ENCODE results near the gene LRSAM1. TPM values are rescaled to one million over a fixed set of nuclear protein-coding genes. Genes with fewer than 3 reads are reported as not detected.

LRSAM1 gene
- total and polyA plus RNA-seq, 9 of the 15 experiments (the other 6 are each of a cell fraction or from before 2014, with no cell fraction given): 0.07 to 16.2 (median 4.7) TPM

DNA sequence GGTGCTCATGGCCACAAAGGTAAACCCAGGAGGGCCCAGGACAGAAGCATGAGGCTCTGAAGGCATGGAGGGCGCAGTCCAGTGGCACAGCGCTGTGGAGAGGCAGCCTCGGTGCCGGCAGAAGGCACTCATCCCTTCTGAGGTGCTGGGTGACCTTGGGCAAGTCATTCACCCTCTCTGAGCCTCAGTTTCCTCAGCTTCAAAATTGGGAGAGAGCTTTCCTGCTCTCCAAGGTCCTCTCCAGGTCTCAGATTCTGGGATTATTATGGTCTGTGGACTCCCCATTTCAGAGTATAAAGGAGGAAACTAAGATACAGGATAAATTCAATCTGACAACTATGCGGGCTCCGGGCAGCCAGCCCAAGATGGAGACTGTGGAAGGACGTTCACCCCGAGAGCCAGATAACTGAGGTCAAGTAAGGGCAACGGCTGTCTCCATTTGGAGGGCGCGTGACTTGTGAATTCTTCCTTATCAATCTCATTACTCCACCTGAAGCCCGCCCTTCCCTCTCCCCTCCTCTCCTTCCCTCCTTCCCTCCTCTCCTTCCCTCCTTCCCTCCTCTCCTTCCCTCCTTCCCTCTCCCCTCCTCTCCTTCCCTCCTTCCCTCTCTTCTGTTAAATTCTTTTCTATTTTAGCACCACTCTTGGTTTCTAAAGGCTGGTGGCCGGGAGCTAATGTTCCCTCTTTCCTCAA, 58.1 kb downstream of the LRSAM1 start:
- no peaks in the 10 kb centered on the region for H3K9me1 ChIP-seq (ENCODE audit: control insufficient read depth, insufficient read depth, low read length)
- DNase-seq (ENCODE audit: extremely low read depth in 1 of 4, low spot score in 3 of 4): peak; percentile 50 to 79 (median 50)
- H3K4me1 ChIP-seq (replicated peaks in 1 of 2; ENCODE audit: control insufficient read depth in 2 of 2, insufficient read depth in 2 of 2, low read length in 2 of 2): peaks cover 23 to 52% of the 10 kb centered on the region in 2 experiments
- H3K36me3 ChIP-seq (ENCODE audit: control insufficient read depth, insufficient read depth, low read length): peaks cover 78% of the 10 kb centered on the region; the same call in 2 of the 3 replicates
- no peak overlapping the region for H3K4me3 ChIP-seq
- H3K79me2 ChIP-seq (ENCODE audit: control insufficient read depth, insufficient read depth, low read length): no peaks in the 10 kb centered on the region
- CTCF ChIA-PET (ENCODE audit: low intra/inter-chr PET ratio): interaction anchor here (0.6 kb wide), 1 partner anchor 76 kb away, joined by 3 read pairs; no protein-coding TSS in a partner anchor
- peak overlapping the region in 1 of 2 experiments; percentile 84; a peak in 2 of 4 replicates for H3K9ac ChIP-seq (ENCODE audit: insufficient read depth in 1 of 2, low read depth in 2 of 2, low read length in 2 of 2)
- WGBS (ENCODE audit: insufficient coverage, low coverage, missing lambda C conversion rate): 36% methylated on average over 10 of the region's 13 CpGs
- peak overlapping the region; percentile 19; the same call in 1 of the 2 replicates for H2AFZ ChIP-seq (ENCODE audit: low read depth, low read length)
- intact Hi-C loops (cut with micrococcal nuclease): loop anchor here (10.0 kb wide), 1 partner anchor 405 kb away; the partner anchor contains the start of gene ST6GALNAC4
- H3K9me3 ChIP-seq (replicated peaks; ENCODE audit: control insufficient read depth, insufficient read depth, low read depth, low read length): no peaks in the 10 kb centered on the region
- BruUV-seq (replicated peaks): no TSS peak
- H3K4me2 ChIP-seq (ENCODE audit: insufficient read depth, low read length): peak overlapping the region; percentile 25; the same call in 1 of the 2 replicates
- in situ Hi-C loops (cut with MboI): no loop called here
- POLR2A ChIA-PET: no interaction called here
- no peaks in the 10 kb centered on the region for H3K27me3 ChIP-seq (ENCODE audit: control insufficient read depth in 2 of 2, insufficient read depth in 2 of 2, low read length in 2 of 2)
- FAIRE-seq: peak; percentile 84
- ATAC-seq: peak; percentile 35
- H4K20me1 ChIP-seq (replicated peaks; ENCODE audit: control insufficient read depth, insufficient read depth, low read length): no peaks in the 10 kb centered on the region
- H3K27ac ChIP-seq (ENCODE audit: extremely low read depth, low read depth, low read length): peak overlapping the region; percentile 80; the same call in 2 of the 3 replicates
- no peak for TF ChIP-seq MCM3 (IDR thresholded peaks at IDR 0.05)
- TF ChIP-seq WHSC1 (IDR thresholded peaks at IDR 0.05; ENCODE audit: low read length): no peak
- no peak for TF ChIP-seq FOXA1 (IDR thresholded peaks at IDR 0.05; ENCODE audit: borderline replicate concordance)
- TF ChIP-seq USF2 (CRISPR knock-in tag; IDR thresholded peaks at IDR 0.05): no peak; the same call in 1 of the 2 replicates
- TF ChIP-seq ELF1 (tag; IDR thresholded peaks at IDR 0.05): no peak
- TF ChIP-seq ZNF766 (CRISPR knock-in tag; conservative IDR thresholded peaks at IDR 0.05): peak; percentile 76
- TF ChIP-seq ZNF217 (CRISPR knock-in tag; IDR thresholded peaks at IDR 0.05): no peak
- TF ChIP-seq, protein P1, sequence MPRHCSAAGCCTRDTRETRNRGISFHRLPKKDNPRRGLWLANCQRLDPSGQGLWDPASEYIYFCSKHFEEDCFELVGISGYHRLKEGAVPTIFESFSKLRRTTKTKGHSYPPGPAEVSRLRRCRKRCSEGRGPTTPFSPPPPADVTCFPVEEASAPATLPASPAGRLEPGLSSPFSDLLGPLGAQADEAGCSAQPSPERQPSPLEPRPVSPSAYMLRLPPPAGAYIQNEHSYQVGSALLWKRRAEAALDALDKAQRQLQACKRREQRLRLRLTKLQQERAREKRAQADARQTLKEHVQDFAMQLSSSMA (CRISPR knock-in tag; IDR thresholded peaks at IDR 0.05): 0 out of 2 replicates have a peak, but pooled peaks have one; percentile 29
- TF ChIP-seq ZNF778 (CRISPR knock-in tag; IDR thresholded peaks at IDR 0.05): no peak
- TF ChIP-seq, protein P2, sequence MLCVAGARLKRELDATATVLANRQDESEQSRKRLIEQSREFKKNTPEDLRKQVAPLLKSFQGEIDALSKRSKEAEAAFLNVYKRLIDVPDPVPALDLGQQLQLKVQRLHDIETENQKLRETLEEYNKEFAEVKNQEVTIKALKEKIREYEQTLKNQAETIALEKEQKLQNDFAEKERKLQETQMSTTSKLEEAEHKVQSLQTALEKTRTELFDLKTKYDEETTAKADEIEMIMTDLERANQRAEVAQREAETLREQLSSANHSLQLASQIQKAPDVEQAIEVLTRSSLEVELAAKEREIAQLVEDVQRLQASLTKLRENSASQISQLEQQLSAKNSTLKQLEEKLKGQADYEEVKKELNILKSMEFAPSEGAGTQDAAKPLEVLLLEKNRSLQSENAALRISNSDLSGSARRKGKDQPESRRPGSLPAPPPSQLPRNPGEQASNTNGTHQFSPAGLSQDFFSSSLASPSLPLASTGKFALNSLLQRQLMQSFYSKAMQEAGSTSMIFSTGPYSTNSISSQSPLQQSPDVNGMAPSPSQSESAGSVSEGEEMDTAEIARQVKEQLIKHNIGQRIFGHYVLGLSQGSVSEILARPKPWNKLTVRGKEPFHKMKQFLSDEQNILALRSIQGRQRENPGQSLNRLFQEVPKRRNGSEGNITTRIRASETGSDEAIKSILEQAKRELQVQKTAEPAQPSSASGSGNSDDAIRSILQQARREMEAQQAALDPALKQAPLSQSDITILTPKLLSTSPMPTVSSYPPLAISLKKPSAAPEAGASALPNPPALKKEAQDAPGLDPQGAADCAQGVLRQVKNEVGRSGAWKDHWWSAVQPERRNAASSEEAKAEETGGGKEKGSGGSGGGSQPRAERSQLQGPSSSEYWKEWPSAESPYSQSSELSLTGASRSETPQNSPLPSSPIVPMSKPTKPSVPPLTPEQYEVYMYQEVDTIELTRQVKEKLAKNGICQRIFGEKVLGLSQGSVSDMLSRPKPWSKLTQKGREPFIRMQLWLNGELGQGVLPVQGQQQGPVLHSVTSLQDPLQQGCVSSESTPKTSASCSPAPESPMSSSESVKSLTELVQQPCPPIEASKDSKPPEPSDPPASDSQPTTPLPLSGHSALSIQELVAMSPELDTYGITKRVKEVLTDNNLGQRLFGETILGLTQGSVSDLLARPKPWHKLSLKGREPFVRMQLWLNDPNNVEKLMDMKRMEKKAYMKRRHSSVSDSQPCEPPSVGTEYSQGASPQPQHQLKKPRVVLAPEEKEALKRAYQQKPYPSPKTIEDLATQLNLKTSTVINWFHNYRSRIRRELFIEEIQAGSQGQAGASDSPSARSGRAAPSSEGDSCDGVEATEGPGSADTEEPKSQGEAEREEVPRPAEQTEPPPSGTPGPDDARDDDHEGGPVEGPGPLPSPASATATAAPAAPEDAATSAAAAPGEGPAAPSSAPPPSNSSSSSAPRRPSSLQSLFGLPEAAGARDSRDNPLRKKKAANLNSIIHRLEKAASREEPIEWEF (CRISPR knock-in tag; IDR thresholded peaks at IDR 0.05): peak; percentile 64; the same call in 1 of the 2 replicates
- TF ChIP-seq ZNF133 (CRISPR knock-in tag; IDR thresholded peaks at IDR 0.05): no peak
- TF ChIP-seq HDAC8 (tag; IDR thresholded peaks at IDR 0.05): peak; percentile 40; the same call in 1 of the 2 replicates
- no peak for TF ChIP-seq ZNF57 (CRISPR knock-in tag; IDR thresholded peaks at IDR 0.05)
- peak; percentile 72; the same call in 1 of the 2 replicates for TF ChIP-seq CXXC5 (CRISPR knock-in tag; IDR thresholded peaks at IDR 0.05)
- TF ChIP-seq ZNF551 (CRISPR knock-in tag; IDR thresholded peaks at IDR 0.05): no peak

All from K562 (cell line).